GM06990 (cell line): ENCODE results near the gene PIGU.

ENCODE experiments used
- DNase-seq: peaks from one replicate; pipeline ENCODE4 v3.0.0-alpha.2; 2011; ENCODE audit not compliant: insufficient read length; ENCODE audit errors: extremely low read depth
- H3K27me3 ChIP-seq: replicated peaks from 2 replicates; pipeline ENCODE4 v1.6.0; 2011; ENCODE audit warnings: low read length; ENCODE audit not compliant: control insufficient read depth, insufficient read depth
- H3K36me3 ChIP-seq: 2 replicates; pipeline ENCODE4 v1.5.1; 2011; ENCODE audit warnings: low read length; ENCODE audit not compliant: control insufficient read depth, insufficient read depth
- H3K4me3 ChIP-seq: replicated peaks from 2 replicates; pipeline ENCODE4 v1.5.1; 2011; ENCODE audit warnings: low read depth, mild to moderate bottlenecking, control low read depth, low read length
- CTCF ChIP-seq: IDR thresholded peaks from 2 replicates; pipeline ENCODE4 v1.5.1; 2011; ENCODE audit warnings: low read length, control low read depth, mild to moderate bottlenecking, inconsistent platforms; ENCODE audit not compliant: insufficient read depth, poor library complexity, severe bottlenecking

Gene PIGU

DNA sequence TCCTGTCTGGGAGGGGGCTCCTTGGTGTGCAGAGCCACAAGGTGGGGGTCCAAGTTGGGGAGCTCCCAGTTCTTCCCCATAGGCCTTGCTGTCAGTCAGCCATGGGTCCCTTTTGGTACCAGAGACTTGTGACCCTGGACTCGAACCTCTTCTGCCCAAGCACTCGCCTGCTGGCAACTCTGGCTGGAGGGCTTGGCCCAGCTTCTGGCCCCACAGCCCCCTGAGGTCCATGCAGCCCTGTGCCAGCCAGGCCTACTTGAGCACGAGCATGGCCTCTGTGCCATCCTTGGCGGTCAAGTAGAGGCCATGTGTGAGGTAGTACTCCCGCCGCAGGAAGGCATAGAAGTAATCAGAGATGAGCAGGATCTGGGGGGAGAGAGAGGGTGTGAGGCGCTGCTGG is 116.3 kb downstream of the PIGU start:
- Histone ChIP-seq H3K36me3 (no peaks in the 10 kb centered on the region; the same call in 1 of the 2 replicates), H3K27me3 (no peaks in the 10 kb centered on the region), H3K4me3 (no peak overlapping the region)
- DNase-seq, result no peak
- TF ChIP-seq CTCF, result no peak

GRCh38 chr20:34560141-34560523 is 116.8 kb downstream of the PIGU start:
- Histone ChIP-seq H3K4me3 (no peak overlapping the region), H3K27me3 (no peaks in the 10 kb centered on the region), H3K36me3 (no peaks in the 10 kb centered on the region; the same call in 1 of the 2 replicates)
- TF ChIP-seq CTCF, result no peak
- DNase-seq, result no peak

- DNase-seq, result no peak
- H3K4me3 ChIP-seq, result no peak overlapping the region
- no peaks in the 10 kb centered on the region; the same call in 1 of the 2 replicates for H3K36me3 ChIP-seq
- TF ChIP-seq CTCF, result no peak
- H3K27me3 ChIP-seq, result no peaks in the 10 kb centered on the region
Observed at GRCh38 chr20:34559311-34560140, 117.4 kb downstream of the PIGU start.

- peak; percentile 88 for DNase-seq
- Histone ChIP-seq H3K27me3 (no peaks in the 10 kb centered on the region), H3K4me3 (peak within 1 kb of the TSS; percentile 76), H3K36me3 (no peaks in the 10 kb centered on the region; the same call in 1 of the 2 replicates)
- TF ChIP-seq CTCF, result no peak
Observed at GRCh38 chr20:34558320-34559218, 118.3 kb downstream of the PIGU start, which contains the start of gene MAP1LC3A. MAP1LC3A (plus strand) TSS chr20:34558718; CDS start chr20:34558869, 151 bp downstream.

DNA sequence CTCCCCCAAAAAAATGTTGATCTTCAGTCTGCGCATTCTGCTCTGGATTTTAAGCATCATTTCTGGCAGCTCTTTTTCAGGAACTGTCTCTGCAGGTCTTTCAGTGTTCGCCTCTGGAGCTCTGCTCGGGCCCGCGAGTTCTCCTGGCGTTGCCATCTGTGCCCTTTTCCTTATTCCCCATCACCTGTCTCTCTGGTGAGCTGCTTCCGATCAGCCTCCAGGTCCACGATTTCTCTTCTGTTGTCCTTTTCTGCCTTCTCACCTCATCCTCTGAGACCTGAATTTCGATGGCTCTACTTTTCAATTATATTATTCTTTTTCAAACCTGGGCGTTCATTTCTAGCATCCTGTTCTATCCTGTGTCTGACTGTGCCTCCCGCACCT is 119.0 kb downstream of the PIGU start:
- Histone ChIP-seq H3K36me3 (no peaks in the 10 kb centered on the region; the same call in 1 of the 2 replicates), H3K27me3 (no peaks in the 10 kb centered on the region), H3K4me3 (peak overlapping the region; percentile 76)
- no peak for TF ChIP-seq CTCF
- DNase-seq, result no peak
